NK-92 (cell line): ENCODE measurements around the gene PPP5C.
"Not testable (repeated sequence)": the region's sequence is repeated elsewhere in the genome, so short reads cannot be mapped to it uniquely, and the experiment has no call there.

Source experiments
- DNase-seq: peaks from one replicate; lab custom pipeline; 2025; ENCODE audit not compliant: unreplicated experiment; lab: John Stamatoyannopoulos, UW

Gene PPP5C

DNA sequence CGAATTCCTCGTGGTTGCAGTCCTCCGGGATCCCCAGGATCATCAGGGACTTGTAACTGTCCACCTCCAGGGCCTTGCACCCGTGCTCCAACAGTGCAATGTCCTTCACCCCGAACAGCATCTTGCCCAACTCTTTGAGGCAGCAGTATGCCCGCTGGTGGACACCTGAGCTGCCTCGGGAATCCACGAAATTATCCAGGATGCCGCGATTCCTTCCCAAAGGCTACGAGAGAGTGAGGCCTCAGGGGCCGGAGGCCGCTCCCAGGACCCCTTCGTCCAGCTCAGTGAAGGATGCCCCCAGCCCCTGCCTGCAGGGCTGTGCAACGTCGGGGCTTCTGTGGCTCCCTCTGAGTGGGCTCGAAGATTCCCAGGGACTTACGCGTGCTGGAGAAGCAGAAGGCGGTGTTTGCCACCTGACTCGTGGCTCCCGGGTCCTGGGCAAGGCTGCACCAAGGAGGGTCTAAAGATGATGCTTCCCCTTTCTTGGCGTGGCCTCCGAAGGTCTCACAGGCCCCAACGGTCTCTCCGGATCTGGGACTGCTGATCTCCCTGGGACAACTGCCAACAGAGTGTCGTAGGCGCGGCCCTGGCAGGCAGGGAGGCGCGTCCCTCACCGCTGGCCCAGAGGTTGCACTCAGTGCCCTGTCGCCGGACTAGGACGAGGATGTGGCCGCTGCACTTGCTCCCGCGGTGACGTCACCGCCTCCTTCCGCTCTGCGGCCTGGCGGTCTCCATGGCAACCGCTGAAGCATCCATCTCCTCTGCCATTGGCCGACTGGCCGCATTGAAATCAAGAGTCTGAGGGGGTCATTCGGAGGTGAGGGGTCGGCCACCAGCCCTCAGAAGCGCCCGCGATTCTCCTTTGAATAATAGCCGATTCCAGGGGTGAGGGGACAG lies 81.6 kb downstream of the PPP5C start, which contains the start of gene PNMA8C:
TSS of gene PNMA8C (minus strand) at position 698 of the 897 bp plus-strand sequence. CDS start at position 121, 577 bp downstream.
- no peak for DNase-seq

DNA sequence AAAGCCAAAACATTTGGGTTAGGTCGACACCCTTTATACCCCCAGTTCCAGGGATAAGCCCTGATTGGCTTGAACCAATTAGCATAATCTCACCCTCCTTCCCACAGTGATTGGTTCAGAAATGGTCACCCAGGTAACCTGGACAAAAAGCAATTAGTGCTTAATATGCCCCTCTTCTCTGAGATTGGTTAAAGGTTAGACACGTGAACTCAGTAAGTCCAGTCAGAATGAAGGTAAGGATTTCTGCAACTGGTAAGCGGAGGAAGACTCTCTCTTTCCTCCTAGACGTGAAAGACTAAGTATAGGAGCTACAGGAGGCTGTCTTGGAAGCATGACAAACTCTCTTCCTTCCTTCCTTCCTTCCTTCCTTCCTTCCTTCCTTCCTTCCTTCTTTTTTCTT lies 83.1 kb downstream of the PPP5C start:
- DNase-seq, result no peak

DNA sequence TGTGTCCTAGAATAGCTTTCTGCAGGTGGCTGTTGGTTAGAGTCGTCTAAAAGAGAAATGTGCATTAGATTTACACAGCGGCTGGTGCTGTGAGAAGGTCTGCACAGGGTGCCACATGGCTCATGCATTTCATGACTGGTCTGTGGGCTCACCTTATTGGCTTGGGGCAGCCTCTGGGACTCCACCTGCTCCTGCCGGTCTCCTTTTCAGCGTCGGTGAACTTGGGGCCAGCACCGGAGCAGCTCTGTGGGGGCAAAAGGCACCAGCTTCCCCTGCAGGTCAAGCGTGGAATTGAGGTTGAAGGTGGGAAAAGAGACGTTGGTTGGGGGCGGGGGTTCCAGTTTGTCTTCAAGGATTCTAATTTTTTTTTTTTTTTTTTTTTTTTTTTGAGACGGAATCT lies 84.9 kb downstream of the PPP5C start:
- no peak for DNase-seq

DNA sequence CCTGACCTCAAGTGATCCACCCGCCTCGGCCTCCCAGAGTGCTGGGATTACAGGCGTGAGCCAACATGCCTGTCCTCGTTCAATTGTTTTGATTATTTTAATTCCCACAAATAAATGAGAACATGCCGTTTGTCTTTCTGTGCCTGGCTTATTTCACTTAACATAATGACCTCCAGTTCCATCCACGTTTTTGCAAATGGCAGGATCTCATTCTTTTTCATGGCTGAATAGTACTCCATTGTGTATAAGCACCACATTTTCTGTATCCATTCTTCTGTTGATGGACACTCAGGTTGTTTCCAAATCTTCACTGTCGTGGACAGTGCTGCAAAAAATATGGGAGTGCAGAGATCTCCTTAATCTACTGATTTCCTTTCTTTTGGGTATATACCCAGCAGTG lies 86.6 kb downstream of the PPP5C start:
- DNase-seq, result not testable (repeated sequence)

DNA sequence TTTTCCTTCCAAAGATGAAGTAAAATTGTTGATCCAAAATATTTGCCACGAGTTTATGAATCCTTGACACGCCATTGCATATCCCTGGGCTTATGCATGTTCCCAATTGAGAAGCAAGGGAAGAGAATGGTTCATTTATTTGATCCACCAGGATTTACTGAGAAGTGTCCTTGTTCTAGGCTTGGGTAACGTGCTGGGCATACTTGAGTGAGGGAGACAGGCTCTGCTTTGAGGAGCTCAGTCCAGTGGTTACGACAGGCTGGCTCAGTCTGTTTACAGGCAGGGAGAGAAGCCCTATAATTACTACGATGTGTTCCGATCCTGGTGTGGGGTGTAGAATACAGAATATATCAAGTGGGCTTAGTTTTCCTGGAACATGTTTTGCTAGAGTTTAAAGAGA lies 88.1 kb downstream of the PPP5C start:
- no peak for DNase-seq

DNA sequence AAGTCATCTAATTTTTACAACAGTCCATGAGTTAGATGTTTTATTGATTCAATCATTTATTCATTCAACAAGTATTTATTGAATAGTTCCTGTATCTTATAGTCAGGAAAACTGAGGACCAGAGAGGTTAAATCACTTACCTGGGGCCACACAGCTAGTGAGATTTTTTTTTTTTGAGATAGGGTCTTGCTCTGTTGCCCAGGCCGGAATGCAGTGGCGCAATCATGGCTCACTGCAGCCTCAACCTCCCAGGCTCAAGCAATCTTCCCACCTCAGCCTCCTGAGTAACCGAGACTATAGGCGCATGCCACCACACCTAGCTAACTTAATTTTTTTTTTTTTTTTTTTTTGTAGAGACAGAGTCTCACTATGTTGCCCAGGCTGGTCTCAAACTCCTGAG lies 88.8 kb downstream of the PPP5C start:
- DNase-seq, result not testable (repeated sequence)
